HG03442 (cell line): Measurements from ENCODE around the gene DNAJC15.
A peak's percentile ranks its signal among the peaks of the same experiment; 100 is the strongest.
"Not testable (repeated sequence)": the region's sequence is repeated elsewhere in the genome, so short reads cannot be mapped to it uniquely, and the experiment has no call there.

Experiments
- ATAC-seq: cut with Tn5 transposase; IDR thresholded peaks from one replicate; pipeline ENCODE4 v1.9.1; 2021; ENCODE audit warnings: mild to moderate bottlenecking, moderate library complexity; ENCODE audit not compliant: unreplicated experiment

DNAJC15 gene

GRCh38 chr13:43023289-43023963 is at the start of gene DNAJC15:
DNAJC15 (plus strand) TSS chr13:43023586; CDS start chr13:43023627, 41 bp downstream.
- peak; percentile 84 for ATAC-seq

GRCh38 chr13:42976066-42976465 is 47.3 kb upstream of the DNAJC15 start:
- no peak for ATAC-seq

GRCh38 chr13:42977219-42977659 is 46.1 kb upstream of the DNAJC15 start:
- no peak for ATAC-seq

- no peak for ATAC-seq
Measured at GRCh38 chr13:42981317-42981716, 42.1 kb upstream of the DNAJC15 start.

GRCh38 chr13:42981853-42982252 is 41.5 kb upstream of the DNAJC15 start:
- no peak for ATAC-seq

GRCh38 chr13:42984026-42984425 is 39.4 kb upstream of the DNAJC15 start:
- no peak for ATAC-seq

GRCh38 chr13:42984691-42985090 is 38.7 kb upstream of the DNAJC15 start:
- ATAC-seq, result no peak

- no peak for ATAC-seq
Measured at GRCh38 chr13:42985312-42986175, 37.8 kb upstream of the DNAJC15 start.

GRCh38 chr13:42986176-42986574 is 37.2 kb upstream of the DNAJC15 start:
- no peak for ATAC-seq

- ATAC-seq, result no peak
Measured at GRCh38 chr13:42990291-42991232, 32.8 kb upstream of the DNAJC15 start.

- ATAC-seq, result not testable (repeated sequence)
Measured at GRCh38 chr13:42991233-42991897, 32.0 kb upstream of the DNAJC15 start.

- ATAC-seq, result peak; percentile 71
Measured at GRCh38 chr13:42991898-42992763, 31.3 kb upstream of the DNAJC15 start, which contains the start of gene EPSTI1. EPSTI1 (minus strand) TSS chr13:42992241; CDS start chr13:42992165, 76 bp downstream.

GRCh38 chr13:42992764-42993122 is 30.6 kb upstream of the DNAJC15 start:
- ATAC-seq, result no peak

- no peak for ATAC-seq
Measured at GRCh38 chr13:42994878-42995277, 28.5 kb upstream of the DNAJC15 start.

GRCh38 chr13:42996584-42996983 is 26.8 kb upstream of the DNAJC15 start:
- ATAC-seq, result no peak

- peak; percentile 54 for ATAC-seq
Measured at GRCh38 chr13:42997381-42997780, 26.0 kb upstream of the DNAJC15 start.

GRCh38 chr13:42999491-42999890 is 23.9 kb upstream of the DNAJC15 start:
- ATAC-seq, result no peak

GRCh38 chr13:43000676-43001075 is 22.7 kb upstream of the DNAJC15 start:
- no peak for ATAC-seq

GRCh38 chr13:43002021-43002420 is 21.4 kb upstream of the DNAJC15 start:
- ATAC-seq, result no peak
